HepG2 (cell line): ENCODE measurements around the gene EFCAB3. TPM values are rescaled to one million over a fixed set of nuclear protein-coding genes. Genes with fewer than 3 reads are reported as not detected.
"Not testable (repeated sequence)": the region's sequence is repeated elsewhere in the genome, so short reads cannot be mapped to it uniquely, and the experiment has no call there.

Source experiments
- ATAC-seq: fragments of 200-7000 bp; cut with Tn5 transposase; 3 replicates; pipeline ENCODE4 v1.9.1; 2020; ENCODE audit warnings: mild to moderate bottlenecking, moderate library complexity
- BruUV-seq: library from RNA; stranded (reverse); fragments of 400-500 nt; replicated peaks from 2 replicates; lab custom pipeline; 2021; lab: Mats Ljungman, UMichigan
- CTCF ChIA-PET: fragments of 300-600 bp; formaldehyde crosslinking; extraction: SDS; loops from one replicate; lab custom pipeline; 2021; ENCODE audit warnings: low total read pairs, inconsistent platforms, low intra/inter-chr PET ratio; lab: Yijun Ruan, JAX
- POLR2A ChIA-PET: fragments of 350-600 bp; sonication (Branson Sonifier 250); formaldehyde crosslinking; loops from one replicate; lab custom pipeline; 2020; ENCODE audit warnings: antibody characterized with exemption, inconsistent platforms; lab: Yijun Ruan, JAX
- DNase-seq: peaks from one replicate; pipeline ENCODE4 v3.0.0-alpha.2; 2015; ENCODE audit warnings: low spot score
- FAIRE-seq: peaks from 3 replicates; lab custom pipeline; 2011; peaks lifted over from hg19 to GRCh38; lab: Jason Lieb, UNC
- H2AFZ ChIP-seq: one replicate; pipeline ENCODE4 v1.6.1; 2011; ENCODE audit warnings: low read length, inconsistent platforms
- H3K27ac ChIP-seq: fragments of 300-600 bp; 3 replicates; pipeline ENCODE4 v1.8.0; 2011; ENCODE audit warnings: mixed run types, mild to moderate bottlenecking, mixed read lengths, low read length, inconsistent platforms; ENCODE audit not compliant: insufficient read depth; ENCODE audit errors: extremely low read length
- H3K27me3 ChIP-seq, 2 experiments: fragments of 200-600 bp in 1 of 2; 2 replicates in 1 of 2; 3 replicates in 1 of 2; pipeline versions ENCODE4 v1.6.0 to v1.8.0; 2011; ENCODE audit warnings: low read length in 2 of 2, mild to moderate bottlenecking in 2 of 2, moderate library complexity in 2 of 2, inconsistent platforms in 1 of 2; ENCODE audit not compliant: insufficient read depth in 2 of 2, control insufficient read depth in 1 of 2
- H3K36me3 ChIP-seq, 2 experiments: fragments of 200-600 bp in 1 of 2; replicated peaks in 1 of 2; 2 replicates in 1 of 2; 3 replicates in 1 of 2; pipeline versions ENCODE4 v1.5.1 to v1.8.0; 2011; ENCODE audit warnings: low read length in 2 of 2, inconsistent platforms in 1 of 2; ENCODE audit not compliant: insufficient read depth in 2 of 2, control insufficient read depth in 1 of 2
- H3K4me1 ChIP-seq: 2 replicates; pipeline ENCODE4 v1.5.1; 2012; ENCODE audit warnings: low read length, inconsistent platforms; ENCODE audit not compliant: insufficient read depth
- H3K4me2 ChIP-seq: 2 replicates; pipeline ENCODE4 v1.6.0; 2011; ENCODE audit warnings: low read depth, low read length, inconsistent platforms
- H3K4me3 ChIP-seq, 3 experiments: fragments of 200-600 bp in 1 of 3; sonication (generic), shearing (Covaris generic) in 1 of 3; replicated peaks in 1 of 3; 2 replicates each; pipeline ENCODE4 v1.5.1; 2011 to 2016; ENCODE audit warnings: low read length in 3 of 3, inconsistent platforms in 2 of 3, low read depth in 2 of 3, mild to moderate bottlenecking in 2 of 3, control low read depth in 1 of 3, mixed read lengths in 1 of 3; ENCODE audit not compliant: insufficient read depth in 1 of 3
- H3K79me2 ChIP-seq: one replicate; pipeline ENCODE4 v1.6.1; 2011; ENCODE audit warnings: low read length, inconsistent platforms; ENCODE audit not compliant: insufficient read depth
- H3K9ac ChIP-seq: 2 replicates; pipeline ENCODE4 v1.6.0; 2011; ENCODE audit warnings: mild to moderate bottlenecking, low read depth, low read length, inconsistent platforms; ENCODE audit not compliant: insufficient read depth
- H3K9me3 ChIP-seq: 2 replicates; pipeline ENCODE4 v1.5.1; 2012; ENCODE audit warnings: mild to moderate bottlenecking, low read length
- H4K20me1 ChIP-seq: 2 replicates; pipeline ENCODE4 v1.6.0; 2011; ENCODE audit warnings: inconsistent platforms, mild to moderate bottlenecking, low read length, moderate library complexity; ENCODE audit not compliant: insufficient read depth
- MAFF ChIP-seq: IDR thresholded peaks from 2 replicates; pipeline ENCODE4 v1.6.1; 2011; ENCODE audit warnings: low read depth, low read length, improper control_type of control experiment
- NAIF1 ChIP-seq: sonication (generic); formaldehyde crosslinking; IDR thresholded peaks from 2 replicates; pipeline ENCODE4 v1.5.0; 2020; ENCODE audit warnings: mild to moderate bottlenecking, missing genetic modification reagents, borderline replicate concordance
- SCMH1 ChIP-seq: sonication (generic); formaldehyde crosslinking; IDR thresholded peaks from 2 replicates; pipeline ENCODE4 v1.9.0; 2021; ENCODE audit warnings: missing genetic modification reagents, mild to moderate bottlenecking, borderline replicate concordance
- SP2 ChIP-seq: sonication (generic); formaldehyde crosslinking; IDR thresholded peaks from 2 replicates; pipeline ENCODE4 v1.5.1; 2020; ENCODE audit warnings: mild to moderate bottlenecking, missing genetic modification reagents
- ZBED4 ChIP-seq: sonication (generic); formaldehyde crosslinking; IDR thresholded peaks from 2 replicates; pipeline ENCODE4 v1.4.0; 2020; ENCODE audit warnings: missing genetic modification reagents, borderline replicate concordance
- ZNF839 ChIP-seq: sonication (generic); formaldehyde crosslinking; IDR thresholded peaks from 2 replicates; pipeline ENCODE4 v1.4.0; 2020; ENCODE audit warnings: missing genetic modification reagents, mild to moderate bottlenecking, borderline replicate concordance
- WGBS: methylation state at CpG from one replicate; pipeline ENCODE4 v1.1.6; 2017; ENCODE audit warnings: low lambda C conversion rate; 5-methylcytosine and 5-hydroxymethylcytosine counted together
- in situ Hi-C: cut with HindIII; loops from 2 replicates; pipeline ENCODE4 v1.10.0; 2017; ENCODE audit warnings: low pct_unique_long_range_greater_than_20kb; ENCODE audit not compliant: extremely low pct_ligation_motif_present
- intact Hi-C: fragments of 100-400 bp; cut with micrococcal nuclease; formaldehyde crosslinking; loops from one replicate; pipeline ENCODE4 v1.10.0; 2022; ENCODE audit not compliant: unreplicated experiment
- polyA plus RNA-seq, 8 experiments: library from polyadenylated mRNA; depleted of rRNA in 3 of 8; stranded (reverse) in 7 of 8; unstranded in 1 of 8; fragments of >200 nt; fragmentation: Illumina TruSeq in 4 of 8; extraction: Trizol in 4 of 8; gene quantifications; 2 replicates each; pipeline versions ENCODE4 v1.2.1 to v1.2.3, GENCODE V29; 2011 to 2016; ENCODE audit warnings: low read depth in 4 of 8, missing spikeins in 1 of 8, mixed read lengths in 1 of 8; ENCODE audit not compliant: insufficient read depth in 1 of 8
- total RNA-seq, 5 experiments: library from RNA; depleted of rRNA; stranded (reverse); fragments of >200 nt; fragmentation: Illumina TruSeq; extraction: Trizol; gene quantifications; 2 replicates each; pipeline ENCODE4 v1.2.3, GENCODE V29; 2016; ENCODE audit warnings: low read depth in 1 of 5
- TF ChIP-seq, protein P1 (sequence below), 2 experiments: sonication (generic) in 1 of 2; formaldehyde crosslinking in 1 of 2; IDR thresholded peaks; 2 replicates each; pipeline versions ENCODE4 v1.4.0 to v1.6.1; 2016 to 2020; ENCODE audit warnings: borderline replicate concordance in 1 of 2, low read depth in 1 of 2, mild to moderate bottlenecking in 1 of 2, missing genetic modification reagents in 1 of 2

Gene EFCAB3
- total and polyA plus RNA-seq, 2 of the 13 experiments (the other 11 are each of a cell fraction or from before 2014, with no cell fraction given) = not detected

DNA sequence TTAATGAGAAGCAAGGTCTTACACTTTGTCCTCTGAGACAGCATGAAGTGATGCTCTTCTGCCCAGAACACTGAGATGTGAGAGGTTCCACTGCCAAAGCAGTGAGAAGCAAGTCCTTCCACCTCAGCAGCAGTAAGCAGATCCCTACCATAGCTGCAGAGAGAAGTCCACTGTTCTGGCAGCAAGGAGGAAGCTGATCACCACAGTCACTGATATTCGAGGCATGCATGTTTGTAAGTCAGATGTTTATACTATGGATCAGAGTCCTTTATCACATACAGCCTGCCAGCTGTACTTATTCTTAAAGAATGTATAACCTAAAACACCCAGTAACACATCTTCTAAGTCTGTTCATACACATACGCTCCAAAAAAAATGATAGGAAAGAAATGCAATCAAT lies 25.1 kb downstream of the EFCAB3 start (continued):
- TF ChIP-seq, protein P1, sequence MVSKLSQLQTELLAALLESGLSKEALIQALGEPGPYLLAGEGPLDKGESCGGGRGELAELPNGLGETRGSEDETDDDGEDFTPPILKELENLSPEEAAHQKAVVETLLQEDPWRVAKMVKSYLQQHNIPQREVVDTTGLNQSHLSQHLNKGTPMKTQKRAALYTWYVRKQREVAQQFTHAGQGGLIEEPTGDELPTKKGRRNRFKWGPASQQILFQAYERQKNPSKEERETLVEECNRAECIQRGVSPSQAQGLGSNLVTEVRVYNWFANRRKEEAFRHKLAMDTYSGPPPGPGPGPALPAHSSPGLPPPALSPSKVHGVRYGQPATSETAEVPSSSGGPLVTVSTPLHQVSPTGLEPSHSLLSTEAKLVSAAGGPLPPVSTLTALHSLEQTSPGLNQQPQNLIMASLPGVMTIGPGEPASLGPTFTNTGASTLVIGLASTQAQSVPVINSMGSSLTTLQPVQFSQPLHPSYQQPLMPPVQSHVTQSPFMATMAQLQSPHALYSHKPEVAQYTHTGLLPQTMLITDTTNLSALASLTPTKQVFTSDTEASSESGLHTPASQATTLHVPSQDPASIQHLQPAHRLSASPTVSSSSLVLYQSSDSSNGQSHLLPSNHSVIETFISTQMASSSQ (IDR thresholded peaks at IDR 0.05; ENCODE audit: low read depth) = no peak
- TF ChIP-seq, protein P1 (CRISPR knock-in tag; IDR thresholded peaks at IDR 0.05; ENCODE audit: borderline replicate concordance) = no peak
- TF ChIP-seq SCMH1 (CRISPR knock-in tag) (no peak), MAFF (no peak), NAIF1 (CRISPR knock-in tag) (no peak), SP2 (CRISPR knock-in tag) (no peak), ZBED4 (CRISPR knock-in tag) (no peak), ZNF839 (CRISPR knock-in tag) (no peak)
- TF ChIP-seq, all 625 proteins: peak for 0

GRCh38 chr17:62413090-62413489 lies 32.7 kb downstream of the EFCAB3 start:
- intact Hi-C loops, H3K9me3 ChIP-seq, FAIRE-seq, ATAC-seq, H2AFZ ChIP-seq, DNase-seq, H3K27me3 ChIP-seq, H3K27ac ChIP-seq, CTCF ChIA-PET, H3K9ac ChIP-seq, H3K36me3 ChIP-seq, H3K79me2 ChIP-seq, in situ Hi-C loops, H3K4me2 ChIP-seq, H3K4me1 ChIP-seq, BruUV-seq, H4K20me1 ChIP-seq, POLR2A ChIA-PET, H3K4me3 ChIP-seq: not testable (repeated sequence)
- 0% methylated on average over 1 of the region's 1 CpG for WGBS
